Middle frontal gyrus (tissue), 1 donor: Measurements from ENCODE around the gene LRMDA.

Source experiments
- DNase-seq: peaks from one replicate; pipeline ENCODE4 v3.0.0-alpha.2; 2015; ENCODE audit warnings: low spot score; ENCODE audit errors: extremely low spot score

Gene LRMDA

DNA sequence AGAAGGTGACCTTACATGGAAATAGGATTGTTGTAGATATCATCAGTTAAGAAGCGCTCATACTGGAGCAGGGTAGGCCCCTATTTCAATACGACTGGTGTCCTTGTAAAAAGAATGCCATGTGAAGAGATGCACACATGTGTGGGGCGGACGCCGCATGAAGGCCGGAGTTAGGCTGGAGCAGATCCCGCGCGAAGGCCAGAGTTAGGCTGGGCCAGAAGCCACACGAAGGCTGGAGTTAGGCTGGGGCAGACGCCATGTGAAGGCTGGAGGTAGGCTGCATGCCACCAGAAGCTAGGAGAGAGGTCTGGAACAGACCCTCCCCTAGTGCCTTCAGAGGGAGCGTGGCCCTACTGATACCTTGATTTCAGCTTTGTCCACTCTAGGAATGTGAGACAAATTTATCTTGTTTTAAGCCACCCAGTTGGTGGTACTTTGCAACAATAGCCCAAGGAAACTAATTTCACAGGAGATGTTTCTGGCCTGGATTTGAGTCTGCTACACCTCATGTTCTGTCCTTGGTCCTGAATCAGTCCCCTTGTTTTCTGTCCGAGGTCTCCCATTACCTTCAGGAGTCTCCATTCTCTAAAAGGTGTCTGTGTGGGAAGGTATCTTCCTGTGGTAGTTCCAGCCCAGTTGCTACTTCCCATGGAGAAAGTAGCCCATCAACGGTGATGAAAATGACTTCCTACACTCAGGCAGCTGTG lies 585.8 kb downstream of the LRMDA start:
- no peak for DNase-seq

- DNase-seq = no peak
These were observed 586.5 kb downstream of the LRMDA start for GRCh38 chr10:76017733-76018433.

DNA sequence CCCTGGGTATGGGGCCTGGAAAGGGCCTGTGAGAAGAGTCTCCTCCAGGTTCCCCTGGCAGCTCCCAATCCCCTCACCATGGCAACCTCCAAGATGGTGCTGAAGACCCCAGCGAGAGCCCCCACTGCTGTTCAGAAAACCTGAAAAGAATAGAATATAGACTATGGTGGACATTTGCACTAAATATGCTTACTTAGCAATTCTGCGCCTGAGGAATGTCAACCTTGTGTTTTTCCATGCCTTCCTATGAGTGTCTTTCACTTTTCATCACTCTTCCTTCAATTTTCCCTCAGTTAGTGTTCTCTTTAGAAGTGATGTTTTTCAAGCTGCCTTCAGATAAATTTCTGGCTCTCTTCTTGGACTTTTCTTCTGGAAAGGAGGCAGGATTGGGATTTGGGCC lies 589.2 kb downstream of the LRMDA start:
- DNase-seq = no peak

GRCh38 chr10:76021398-76021797 lies 590.0 kb downstream of the LRMDA start:
- DNase-seq = no peak

- no peak for DNase-seq
These were observed 590.9 kb downstream of the LRMDA start for GRCh38 chr10:76022366-76022765.

- DNase-seq = no peak
These were observed 591.6 kb downstream of the LRMDA start for GRCh38 chr10:76023007-76023406.

DNA sequence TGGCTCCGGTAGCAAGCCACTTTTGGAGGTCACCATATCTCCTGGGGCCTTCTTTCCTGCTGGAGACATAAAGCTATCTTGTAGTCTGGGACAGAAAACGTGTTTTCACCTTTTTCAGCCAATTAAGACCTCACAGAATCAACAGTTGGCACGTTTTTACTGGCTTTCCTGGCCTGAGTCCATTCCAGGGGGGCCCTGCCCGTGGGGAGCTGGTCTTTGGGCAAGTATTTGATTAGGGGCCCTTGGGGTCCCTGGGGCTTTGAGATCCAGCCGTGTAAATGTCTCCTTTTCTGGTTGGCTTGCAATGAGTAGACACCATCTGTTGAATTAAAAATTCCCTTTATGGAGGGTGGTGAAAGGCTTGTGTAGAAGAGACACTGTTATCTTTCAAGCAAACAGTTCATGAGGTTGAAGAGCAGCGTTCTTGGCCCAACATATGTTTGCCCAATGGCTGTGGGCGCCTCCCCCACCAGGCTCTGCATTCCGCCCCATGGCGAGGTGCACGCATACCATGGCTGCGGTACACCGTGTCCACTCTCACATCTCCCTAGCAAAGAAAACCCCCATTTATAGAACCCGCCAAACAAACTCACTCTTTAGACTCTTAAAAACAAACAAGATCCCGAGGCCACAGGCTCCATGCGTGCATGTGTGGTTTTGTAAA lies 593.2 kb downstream of the LRMDA start:
- no peak for DNase-seq

DNA sequence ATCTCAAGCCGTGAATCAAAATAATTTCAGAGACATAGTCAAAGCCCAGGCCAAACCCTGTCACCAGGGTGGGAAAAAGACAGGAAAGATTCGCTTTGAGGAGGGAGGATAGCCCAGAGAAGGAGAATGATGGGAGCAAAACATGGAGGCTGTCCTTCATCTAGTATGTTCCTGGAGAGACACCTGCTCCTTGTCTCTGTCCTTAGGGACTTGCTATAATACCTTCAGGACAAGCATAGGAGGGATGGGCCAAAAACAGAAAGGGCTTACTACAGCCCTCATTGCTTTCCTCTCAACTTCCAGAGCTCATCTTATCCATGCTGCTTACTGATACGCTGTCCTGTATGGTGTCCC lies 593.7 kb downstream of the LRMDA start:
- no peak for DNase-seq

- no peak for DNase-seq
These were observed 594.9 kb downstream of the LRMDA start for GRCh38 chr10:76026176-76026771.

DNA sequence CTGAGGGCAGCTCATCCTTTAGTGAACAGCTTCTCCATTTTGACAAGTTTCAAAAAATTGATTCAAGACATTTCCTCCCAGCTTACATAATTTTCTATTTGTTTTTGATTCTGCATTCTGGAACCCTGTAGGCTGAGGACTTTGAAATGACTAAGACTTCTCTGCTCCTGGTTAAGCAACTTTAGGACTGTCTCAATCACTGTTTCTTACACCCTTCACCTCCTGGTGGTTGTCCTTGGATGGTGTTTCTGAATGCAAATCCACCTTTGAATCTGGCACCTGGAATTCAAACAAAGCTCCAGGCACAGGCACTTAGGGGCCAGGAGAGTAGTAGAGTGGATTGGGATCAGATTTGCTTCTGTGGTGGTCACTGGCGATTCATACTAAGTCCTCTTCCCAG lies 595.5 kb downstream of the LRMDA start:
- DNase-seq = no peak

DNA sequence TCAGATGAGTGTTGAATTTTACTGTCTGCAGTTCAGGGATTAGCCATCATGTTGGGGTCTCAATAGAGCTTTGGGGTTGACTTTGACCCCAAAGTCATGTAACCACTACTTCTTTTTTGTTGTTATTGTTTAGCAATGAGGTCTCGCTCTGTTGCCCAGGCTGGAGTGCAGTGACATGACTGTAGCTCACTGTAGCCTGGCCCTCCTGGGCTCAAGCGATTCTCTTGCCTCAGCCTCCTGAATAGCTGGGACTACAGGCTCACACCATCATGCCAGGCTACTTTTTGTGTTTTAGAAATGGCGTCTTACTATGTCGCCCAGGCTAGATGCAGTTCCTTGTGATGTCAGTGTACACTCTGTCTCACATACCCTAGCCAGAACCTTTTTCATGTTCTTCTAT lies 598.4 kb downstream of the LRMDA start:
- DNase-seq = no peak

DNA sequence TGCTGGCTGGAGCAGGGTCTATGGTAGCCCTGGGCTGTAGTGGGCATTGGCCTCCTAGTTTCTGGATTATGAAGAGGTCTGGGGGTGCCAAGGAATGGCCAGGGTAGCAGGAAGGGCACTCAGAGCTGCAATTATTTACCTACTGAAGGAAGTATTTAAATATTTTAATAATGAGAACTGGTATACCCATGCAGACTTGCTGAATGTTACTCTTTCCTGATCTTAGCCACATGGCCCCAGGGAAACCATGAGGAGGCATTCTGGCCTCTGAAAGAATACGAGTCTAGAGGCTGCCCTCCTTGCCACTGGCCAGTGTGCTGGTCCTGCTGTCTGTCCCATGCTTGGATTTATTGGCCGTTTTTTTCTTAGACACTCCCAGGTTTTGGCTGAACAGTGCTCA lies 599.7 kb downstream of the LRMDA start:
- no peak for DNase-seq

DNA sequence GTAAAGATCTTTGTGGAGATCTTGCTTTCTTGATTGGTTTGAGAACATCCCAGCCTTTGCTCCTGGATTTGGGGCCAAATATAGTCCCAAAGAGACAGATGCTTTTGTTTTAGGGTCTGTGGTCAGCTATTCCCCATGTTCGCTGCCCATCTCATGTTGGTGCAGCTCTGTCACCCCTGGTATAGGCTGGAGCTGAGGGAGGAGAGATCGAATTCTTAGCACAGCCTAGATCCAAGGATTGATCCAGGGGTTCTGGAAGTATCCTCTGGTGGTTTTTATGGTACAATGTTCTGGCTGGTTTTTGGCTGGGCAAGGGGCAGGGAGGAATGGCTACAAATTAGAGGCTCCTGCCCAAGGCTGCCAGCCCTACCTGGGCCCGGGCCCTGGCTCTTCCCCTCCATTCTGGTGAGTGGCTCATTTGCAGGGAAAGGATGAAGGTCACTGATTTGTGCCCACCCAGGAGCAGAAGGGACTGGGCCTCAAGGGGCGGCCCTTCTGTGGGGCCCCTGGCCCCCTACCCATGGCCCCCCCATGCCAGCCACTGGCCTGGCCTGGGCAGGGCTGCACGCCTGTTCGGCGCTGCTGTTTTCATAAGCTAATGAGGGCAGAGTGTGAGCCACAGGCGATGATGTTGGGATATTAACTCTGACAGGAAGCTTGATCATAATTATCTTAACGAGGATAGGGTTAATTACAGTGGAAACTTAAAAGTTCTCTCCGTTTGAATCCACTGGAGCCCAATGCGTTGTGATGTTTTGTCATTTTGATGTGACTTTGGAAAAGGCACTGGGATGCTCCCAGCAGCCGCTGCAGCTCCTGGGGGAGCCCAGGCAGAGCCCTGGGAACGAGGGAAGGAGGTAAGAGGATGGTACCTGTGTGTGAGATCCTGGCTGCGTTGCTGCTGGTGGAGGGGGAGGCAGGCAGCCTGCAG lies 600.6 kb downstream of the LRMDA start:
- no peak for DNase-seq

DNA sequence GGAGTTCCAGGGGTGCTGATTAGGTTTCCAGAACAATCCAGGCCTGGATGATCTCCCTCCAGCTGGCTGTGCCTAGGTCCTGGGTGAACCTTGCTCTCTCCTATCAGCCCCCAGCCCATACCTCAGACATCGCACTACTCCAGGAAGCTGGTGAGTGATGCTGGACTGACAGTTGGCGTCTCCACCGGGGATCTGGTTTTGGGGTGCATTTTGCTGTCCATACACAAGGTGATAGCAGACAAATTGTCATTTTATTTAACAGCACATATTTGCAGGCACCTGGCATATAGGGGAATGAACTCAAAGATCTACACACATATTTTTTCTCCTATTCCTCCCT lies 601.2 kb downstream of the LRMDA start:
- DNase-seq = no peak

- DNase-seq = no peak
These were observed 602.2 kb downstream of the LRMDA start for GRCh38 chr10:76033457-76034196.

GRCh38 chr10:76034353-76035205 lies 603.2 kb downstream of the LRMDA start:
- DNase-seq = no peak

DNA sequence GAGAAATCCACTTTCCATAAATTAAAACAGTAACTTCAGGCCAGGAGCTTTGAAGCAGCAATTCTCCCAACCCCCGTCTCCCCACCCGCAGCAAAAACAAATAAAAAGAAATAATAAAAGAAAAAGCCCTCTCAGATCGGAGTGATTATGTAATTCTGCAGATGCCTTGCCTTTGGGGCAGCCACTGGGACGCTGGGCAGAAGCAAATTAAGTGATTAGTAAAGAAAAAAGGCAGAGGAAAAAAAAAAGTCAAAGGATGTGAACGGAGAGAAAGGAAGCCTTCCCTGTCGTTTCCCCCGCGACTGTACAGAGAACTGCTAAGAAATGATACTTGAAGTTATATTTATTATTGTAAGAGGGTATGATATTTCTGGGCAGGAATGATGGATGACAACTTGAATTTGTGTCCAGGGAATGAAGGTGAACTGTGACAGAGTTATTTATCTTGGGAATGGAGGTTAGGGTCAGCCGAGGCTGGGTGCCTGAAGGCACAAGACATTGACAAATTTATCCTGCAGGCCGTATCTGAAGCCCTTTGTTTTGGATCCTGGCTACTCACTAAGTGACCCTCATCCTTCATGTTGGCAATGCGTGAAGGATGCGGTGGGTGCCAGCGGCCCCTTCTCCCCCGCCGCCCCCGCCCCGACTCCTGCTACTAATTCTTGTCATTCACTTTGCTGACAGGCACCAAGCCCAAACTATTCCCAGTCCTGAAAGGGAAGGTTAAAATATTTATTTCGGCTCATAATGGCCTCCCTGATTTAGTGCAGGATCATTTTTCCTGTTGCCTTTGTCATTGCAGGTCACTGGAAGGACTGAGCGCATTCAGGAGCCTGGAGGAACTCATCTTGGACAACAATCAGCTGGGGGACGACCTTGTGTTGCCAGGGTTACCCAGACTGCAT lies 604.0 kb downstream of the LRMDA start:
- DNase-seq = no peak

GRCh38 chr10:76036111-76036940 lies 604.9 kb downstream of the LRMDA start:
- DNase-seq = peak; percentile 8
